Activated gamma-delta T cell treated with Interleukin-2 at 50 U/mL for 16 hours (primary cell): ENCODE measurements around the gene OR51M1.

Experiments used
- DNase-seq: peaks from one replicate; pipeline ENCODE4 v3.0.0-alpha.2; 2020

The OR51M1 gene

DNA sequence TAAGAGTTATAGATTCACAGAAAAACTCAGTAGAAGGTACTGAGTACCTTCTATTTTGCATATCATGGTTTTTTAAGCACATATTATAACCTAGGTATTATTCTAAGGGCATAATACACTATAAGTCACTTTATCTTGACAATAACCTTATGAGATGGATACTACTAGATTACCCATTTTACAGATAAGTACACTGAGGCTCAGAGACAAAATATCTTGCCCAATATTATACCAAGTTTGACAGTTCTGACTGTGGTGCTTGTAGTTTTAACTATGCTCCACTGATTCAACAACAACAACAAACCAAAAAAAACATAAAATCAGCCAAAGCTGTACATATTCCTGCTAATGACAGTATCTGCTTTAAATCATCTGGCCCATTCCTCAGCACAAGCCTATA lies 10.5 kb downstream of the OR51M1 start:
- DNase-seq = no peak

DNA sequence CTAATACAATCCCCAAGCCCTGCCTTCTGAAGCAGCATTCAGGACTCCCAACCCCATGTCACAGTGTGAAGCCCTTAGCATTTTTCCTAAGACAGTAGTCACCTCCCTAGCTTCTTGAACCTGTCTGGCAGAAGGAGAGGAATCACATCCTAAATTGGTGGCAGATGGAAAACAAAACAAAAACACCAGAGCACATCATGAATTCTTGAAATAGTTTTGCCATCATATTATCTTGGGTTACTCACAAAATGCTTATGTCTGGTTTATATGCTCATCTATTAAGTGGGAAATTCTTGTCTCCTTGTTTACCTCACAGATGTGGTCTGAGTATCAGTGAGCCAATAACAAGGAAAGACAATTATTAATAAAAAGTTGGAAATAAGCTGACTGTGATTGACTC lies 15.3 kb downstream of the OR51M1 start:
- DNase-seq = no peak

DNA sequence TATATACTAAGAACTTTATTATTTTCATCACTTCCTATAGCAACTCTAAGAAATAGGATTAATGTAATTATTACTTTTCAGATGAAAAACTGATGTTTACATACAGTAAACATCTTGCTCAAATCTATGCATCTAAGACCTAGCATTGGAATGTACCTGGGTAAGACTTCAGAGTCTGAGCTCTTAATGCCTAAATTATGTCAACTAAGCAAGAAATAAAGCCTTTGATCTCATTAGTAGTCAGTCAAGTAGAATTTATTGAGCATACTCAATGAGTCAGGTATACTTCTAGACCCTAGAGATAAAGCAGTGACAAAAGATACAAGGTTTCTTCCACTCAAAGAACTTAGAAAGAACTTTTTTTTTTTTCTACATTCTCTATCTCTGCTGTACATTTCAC lies 21.6 kb downstream of the OR51M1 start:
- no peak for DNase-seq

DNA sequence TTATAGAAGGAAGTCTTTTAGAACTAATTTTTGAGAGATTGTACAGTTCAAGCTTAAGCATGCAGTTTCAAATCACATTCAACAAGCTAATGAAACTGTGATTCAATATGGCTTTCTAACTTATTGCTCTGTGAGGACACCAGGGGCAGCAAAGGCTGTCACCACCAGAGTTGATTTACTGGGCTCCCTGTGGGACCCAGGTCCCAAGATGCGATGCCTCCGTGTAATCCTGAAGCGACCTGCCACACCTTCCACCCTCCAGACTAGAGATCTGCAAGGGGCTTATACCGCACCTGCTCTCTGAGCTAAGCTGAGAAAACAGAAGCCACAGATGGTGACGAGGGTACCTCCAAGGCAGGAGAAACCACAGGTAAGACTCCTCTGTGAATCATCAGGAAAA lies 37.4 kb downstream of the OR51M1 start:
- no peak for DNase-seq

DNA sequence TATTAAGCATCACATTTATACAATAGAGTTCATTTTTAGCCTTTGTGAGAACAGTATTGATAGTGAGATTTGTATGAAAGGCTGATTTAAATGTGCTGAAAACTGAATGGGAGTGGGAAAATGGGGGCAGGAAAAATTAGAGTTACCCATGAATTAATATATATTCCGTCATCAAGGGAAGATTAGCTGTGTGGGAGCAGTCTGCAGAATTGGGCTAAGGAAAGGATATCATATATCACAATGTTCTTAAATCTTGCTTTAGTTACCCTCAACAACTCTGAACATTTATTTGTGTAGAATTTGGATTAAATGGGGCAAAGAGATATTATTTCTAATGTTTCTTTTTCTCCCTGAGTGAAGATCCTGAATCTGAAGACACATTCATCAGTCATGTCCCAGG lies 38.2 kb downstream of the OR51M1 start, which contains the start of gene OR51Q1:
Gene OR51Q1 (plus strand): TSS at position 301 of the 400 bp plus-strand sequence. CDS start 90 bp downstream, at position 391.
- DNase-seq = no peak

DNA sequence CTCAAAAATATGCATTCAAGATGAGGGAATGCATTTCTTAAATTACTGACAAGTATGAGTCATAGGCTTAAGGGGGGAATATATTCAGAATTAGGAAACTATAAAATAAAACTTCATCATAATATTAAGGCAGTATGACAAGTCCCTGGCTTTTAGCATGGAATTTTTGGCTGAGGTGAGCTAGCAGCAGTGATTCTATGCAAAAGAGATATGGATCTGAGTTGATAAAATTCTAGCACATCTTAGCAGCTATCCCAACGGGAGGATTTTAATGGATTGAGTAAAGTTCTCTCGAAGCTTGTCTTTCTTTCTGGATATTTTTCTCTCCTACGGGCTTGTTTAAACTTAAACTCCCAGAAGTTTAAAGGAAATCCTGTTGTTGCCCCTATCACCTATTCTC lies 39.5 kb downstream of the OR51M1 start:
- DNase-seq = no peak

DNA sequence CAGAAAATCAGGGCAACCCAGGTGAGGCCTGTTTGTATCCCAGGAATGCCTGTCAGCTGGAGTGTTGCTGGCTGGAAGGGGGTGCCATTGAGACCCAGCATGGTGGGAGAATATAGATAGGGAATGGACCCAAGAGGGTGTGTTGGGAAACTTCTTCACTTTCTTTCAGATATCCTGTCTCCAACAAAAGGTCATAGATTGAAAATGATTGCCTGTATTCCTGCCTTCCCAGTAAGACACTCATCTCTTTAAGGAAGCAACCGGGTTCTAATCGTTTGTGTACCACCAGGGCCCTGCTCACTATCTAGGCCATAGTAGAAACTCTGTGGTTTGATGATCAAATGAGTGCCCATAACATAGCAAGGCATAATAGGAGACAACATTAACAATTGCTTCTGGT lies 57.8 kb downstream of the OR51M1 start, which contains the start of gene OR51I1:
Gene OR51I1 (minus strand): TSS at position 101 of the 400 bp plus-strand sequence. CDS start 0 bp downstream, at position 101.
- no peak for DNase-seq
